Cerebellar nuclear complex (tissue), 1 donor: ENCODE measurements around the gene P2RX5.
A peak's percentile ranks its signal among the peaks of the same experiment; 100 is the strongest.

Experiments
- DNase-seq, 2 experiments: peaks; one replicate each; lab custom pipeline; 2025; lab: John Stamatoyannopoulos, UW

P2RX5 gene

GRCh38 chr17:3681057-3681456, 14.9 kb downstream of the P2RX5 start:
- no peak for DNase-seq

GRCh38 chr17:3679531-3680126, 16.3 kb downstream of the P2RX5 start:
- no peak for DNase-seq

GRCh38 chr17:3678821-3679530, 17.0 kb downstream of the P2RX5 start:
- DNase-seq, result no peak

GRCh38 chr17:3678095-3678820, 17.7 kb downstream of the P2RX5 start:
- DNase-seq, result no peak

GRCh38 chr17:3675886-3676285, 20.1 kb downstream of the P2RX5 start:
- DNase-seq, result no peak

GRCh38 chr17:3672571-3672970, 23.4 kb downstream of the P2RX5 start:
- DNase-seq, result no peak

- DNase-seq, result no peak
These were observed 26.4 kb downstream of the P2RX5 start for GRCh38 chr17:3669548-3669947.

GRCh38 chr17:3669085-3669347, 26.9 kb downstream of the P2RX5 start:
- DNase-seq, result no peak

- DNase-seq, result peak; percentile 73 to 98
These were observed 27.5 kb downstream of the P2RX5 start, which contains the start of the genes EMC6 and TAX1BP3 for GRCh38 chr17:3668279-3669084. EMC6 (plus strand) TSS chr17:3668812; CDS start chr17:3669147, 335 bp downstream. TAX1BP3 (minus strand) TSS chr17:3668578; CDS start chr17:3668526, 52 bp downstream.

- DNase-seq, result no peak
These were observed 28.3 kb downstream of the P2RX5 start for GRCh38 chr17:3667366-3668278.

GRCh38 chr17:3666516-3666915, 29.4 kb downstream of the P2RX5 start:
- no peak for DNase-seq

GRCh38 chr17:3665834-3666233, 30.1 kb downstream of the P2RX5 start:
- no peak for DNase-seq

GRCh38 chr17:3663102-3664011, 32.6 kb downstream of the P2RX5 start:
- no peak for DNase-seq

GRCh38 chr17:3660311-3660891, 35.6 kb downstream of the P2RX5 start:
- no peak for DNase-seq

GRCh38 chr17:3659541-3660111, 36.3 kb downstream of the P2RX5 start:
- no peak for DNase-seq

- DNase-seq, result no peak
These were observed 37.0 kb downstream of the P2RX5 start for GRCh38 chr17:3658784-3659449.

GRCh38 chr17:3657874-3658783, 37.8 kb downstream of the P2RX5 start:
- DNase-seq, result no peak

- no peak for DNase-seq
These were observed 38.4 kb downstream of the P2RX5 start for GRCh38 chr17:3657588-3657869.
